ENCODE data around the gene SLC9C2. TPM values are rescaled to one million over a fixed set of nuclear protein-coding genes. Genes with fewer than 3 reads are reported as not detected.
"Not testable (repeated sequence)": the region's sequence is repeated elsewhere in the genome, so short reads cannot be mapped to it uniquely, and the experiment has no call there.

SLC9C2 gene
- total RNA-seq, 2 experiments from 2014 or later, result not detected

DNA sequence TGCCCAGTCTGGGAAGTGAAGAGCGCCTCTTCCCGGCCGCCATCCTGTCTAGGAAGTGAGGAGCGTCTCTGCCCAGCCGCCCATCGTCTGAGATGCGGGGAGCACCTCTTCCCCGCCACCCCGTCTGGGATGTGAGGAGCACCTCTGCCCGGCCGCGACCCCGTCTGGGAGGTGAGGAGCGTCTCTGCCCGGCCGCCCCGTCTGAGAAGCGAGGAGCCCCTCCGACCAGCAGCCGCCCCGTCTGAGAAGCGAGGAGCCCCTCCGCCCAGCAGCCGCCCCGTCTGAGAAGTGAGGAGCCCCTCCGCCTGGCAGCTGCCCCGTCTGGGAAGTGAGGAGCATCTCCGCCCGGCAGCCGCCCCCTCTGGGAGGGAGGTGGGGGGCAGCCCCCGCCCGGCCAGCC, 10.2 kb upstream of the SLC9C2 start:
- H3K27ac Mint-ChIP-seq; H3K36me3 Mint-ChIP-seq (ENCODE audit: low read depth); CTCF ChIA-PET; H3K9me3 Mint-ChIP-seq; intact Hi-C loops (cut with micrococcal nuclease); H3K4me3 Mint-ChIP-seq; H3K4me1 Mint-ChIP-seq (ENCODE audit: low read depth); H3K27me3 Mint-ChIP-seq (ENCODE audit: low read depth); DNase-seq: not testable (repeated sequence)

DNA sequence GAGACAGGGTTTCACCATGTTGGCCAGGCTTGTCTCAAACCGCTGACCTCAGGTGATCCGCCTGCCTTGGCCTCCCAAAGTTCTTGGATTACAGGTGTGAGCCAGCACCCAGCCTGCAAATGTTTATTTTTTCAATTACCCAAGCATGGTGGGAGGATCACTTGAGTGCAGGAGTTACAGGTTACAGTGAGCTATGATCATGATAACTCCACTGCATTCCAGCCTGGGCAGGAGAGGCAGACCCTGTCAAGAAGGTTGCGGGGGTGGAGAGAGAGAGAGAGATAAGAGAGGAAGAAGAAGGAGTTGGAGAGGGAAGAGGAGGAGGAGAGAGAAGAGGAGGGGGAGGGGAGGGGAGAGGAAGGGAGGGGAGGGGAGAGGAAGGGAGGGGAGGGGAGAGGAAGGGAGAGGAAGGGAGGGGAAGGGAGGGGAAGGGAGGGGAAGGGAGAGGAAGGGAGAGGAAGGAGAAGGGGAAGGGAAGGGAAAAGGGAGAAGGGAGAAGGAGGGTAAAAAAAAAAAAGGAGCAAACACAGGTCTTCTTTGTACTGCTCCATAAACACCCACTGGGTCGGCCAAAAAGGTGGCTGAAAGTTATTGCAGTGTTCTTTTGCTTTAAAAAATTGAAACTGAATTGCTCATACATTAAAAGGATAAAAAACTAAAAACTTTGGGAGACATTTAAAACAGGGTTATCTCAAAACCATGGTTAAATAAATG, 5.8 kb upstream of the SLC9C2 start:
- H3K27me3 Mint-ChIP-seq (ENCODE audit: low read depth), result no peaks in the 10 kb centered on the region
- DNase-seq, result no peak
- intact Hi-C loops (cut with micrococcal nuclease), result no loop called here
- no peaks in the 10 kb centered on the region for H3K9me3 Mint-ChIP-seq
- no peaks in the 10 kb centered on the region for H3K4me1 Mint-ChIP-seq (ENCODE audit: low read depth)
- H3K4me3 Mint-ChIP-seq, result no peak overlapping the region
- H3K36me3 Mint-ChIP-seq (ENCODE audit: low read depth), result no peaks in the 10 kb centered on the region
- CTCF ChIA-PET, result no interaction called here
- H3K27ac Mint-ChIP-seq, result no peak overlapping the region

DNA sequence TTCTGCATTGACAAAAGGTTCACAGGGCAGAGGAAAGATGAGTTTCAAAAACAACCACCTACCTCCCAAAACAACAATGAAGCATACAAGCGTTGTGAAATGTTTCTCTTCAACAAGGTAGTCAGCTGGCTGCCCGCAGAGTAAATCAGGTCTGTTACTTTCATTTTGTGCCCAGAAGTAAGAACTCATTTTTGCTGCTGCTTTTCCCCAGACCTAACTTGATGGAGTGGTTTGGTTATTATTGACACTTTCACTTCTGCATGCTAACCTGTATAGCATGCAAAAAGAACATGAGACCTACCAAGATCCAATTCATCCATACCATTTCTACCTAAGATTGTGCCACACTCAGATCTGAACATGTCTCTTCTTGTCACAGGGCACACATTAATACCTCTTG, 1.3 kb downstream of the SLC9C2 start:
- Mint-ChIP-seq H3K4me1 (ENCODE audit: low read depth) (peaks cover 4% of the 10 kb centered on the region), H3K36me3 (ENCODE audit: low read depth) (no peaks in the 10 kb centered on the region), H3K9me3 (no peaks in the 10 kb centered on the region), H3K4me3 (no peak overlapping the region), H3K27me3 (ENCODE audit: low read depth) (peaks cover 2% of the 10 kb centered on the region), H3K27ac (no peak overlapping the region)
- DNase-seq, result no peak
- intact Hi-C loops (cut with micrococcal nuclease), result no loop called here
- CTCF ChIA-PET, result no interaction called here

DNA sequence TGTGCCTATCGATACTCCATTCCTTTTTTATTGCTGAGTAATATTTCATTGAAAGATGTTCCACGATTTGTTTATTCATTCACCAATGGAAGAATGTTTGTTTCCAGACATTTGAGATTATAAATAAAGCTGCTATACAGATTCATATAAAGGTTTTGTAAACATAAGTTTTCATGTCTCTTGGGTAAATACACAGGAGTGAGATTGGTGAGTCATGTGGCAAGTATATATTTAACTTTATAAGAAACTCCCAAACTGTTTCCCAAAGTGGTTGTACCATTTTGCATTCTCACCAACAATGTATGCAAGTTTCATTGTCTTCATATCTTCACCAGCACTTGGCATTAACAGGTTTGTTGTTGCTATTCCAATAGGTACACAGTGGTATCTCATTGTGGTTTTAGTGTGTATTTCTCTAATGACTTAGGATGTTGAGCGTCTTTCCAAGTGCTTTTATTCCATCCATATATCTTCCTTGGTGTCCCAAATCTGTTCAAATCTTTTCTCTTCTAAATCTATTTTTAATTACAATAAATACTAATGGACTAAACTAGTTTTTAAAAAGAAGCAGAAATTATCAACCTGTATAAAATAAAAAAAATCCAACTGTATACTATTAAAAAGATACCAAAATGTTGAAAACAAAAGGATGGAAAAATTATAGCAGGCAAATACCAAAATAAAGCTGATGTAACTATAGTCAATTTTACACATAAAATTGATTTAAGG, 6.6 kb downstream of the SLC9C2 start:
- Mint-ChIP-seq H3K4me1 (ENCODE audit: low read depth) (no peaks in the 10 kb centered on the region), H3K4me3 (no peak overlapping the region)

DNA sequence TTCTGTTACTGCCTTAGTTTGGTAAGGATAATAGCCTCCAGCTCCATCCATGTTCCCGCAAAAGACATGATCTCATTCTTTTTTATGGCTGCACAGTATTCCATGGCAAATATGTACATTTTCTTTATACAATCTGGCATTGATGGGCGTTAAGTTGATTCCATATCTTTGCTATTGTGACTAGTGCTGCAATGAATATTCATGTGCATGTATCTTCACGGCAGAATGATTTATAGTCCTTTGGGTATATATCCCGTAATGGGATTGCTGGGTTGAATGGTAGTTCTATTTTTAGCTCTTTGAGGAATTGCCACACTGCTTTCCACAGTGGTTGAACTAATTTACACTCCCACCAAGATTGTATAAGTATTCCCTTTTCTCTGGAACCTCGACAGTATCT, 11.7 kb downstream of the SLC9C2 start:
- H3K36me3 Mint-ChIP-seq (ENCODE audit: low read depth); H3K9me3 Mint-ChIP-seq; H3K4me1 Mint-ChIP-seq (ENCODE audit: low read depth); H3K27ac Mint-ChIP-seq; H3K27me3 Mint-ChIP-seq (ENCODE audit: low read depth); DNase-seq; intact Hi-C loops (cut with micrococcal nuclease); H3K4me3 Mint-ChIP-seq; CTCF ChIA-PET: not testable (repeated sequence)

More for the DNA sequence above, 6.6 kb downstream of the SLC9C2 start:
- Mint-ChIP-seq H3K36me3 (ENCODE audit: low read depth) (no peaks in the 10 kb centered on the region), H3K27me3 (ENCODE audit: low read depth) (no peaks in the 10 kb centered on the region), H3K9me3 (peaks cover 1% of the 10 kb centered on the region), H3K27ac (no peak overlapping the region)
- DNase-seq, result no peak
- CTCF ChIA-PET, result no interaction called here
- intact Hi-C loops (cut with micrococcal nuclease), result no loop called here

DNA sequence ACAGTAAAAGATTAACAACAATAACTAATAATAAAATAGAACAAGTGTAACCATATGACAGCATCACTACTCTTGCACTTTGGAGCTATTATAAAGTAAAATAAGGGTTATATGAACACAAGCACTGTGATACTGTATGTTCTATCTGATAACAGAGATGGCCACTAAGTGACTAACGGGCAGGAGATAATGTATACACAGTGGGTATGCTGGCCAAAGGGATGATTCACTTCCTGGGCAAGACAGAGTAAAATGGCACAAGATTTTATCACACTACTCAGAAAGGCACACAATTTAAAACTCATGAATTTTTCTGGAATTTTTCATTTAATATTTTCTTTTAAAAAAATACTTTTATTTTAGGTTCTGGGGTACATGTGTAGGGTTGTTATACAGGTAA, 12.3 kb downstream of the SLC9C2 start:
- intact Hi-C loops (cut with micrococcal nuclease), result no loop called here
- Mint-ChIP-seq H3K9me3 (peaks cover 2% of the 10 kb centered on the region), H3K36me3 (ENCODE audit: low read depth) (no peaks in the 10 kb centered on the region), H3K4me3 (no peak overlapping the region), H3K4me1 (ENCODE audit: low read depth) (no peaks in the 10 kb centered on the region), H3K27ac (no peak overlapping the region), H3K27me3 (ENCODE audit: low read depth) (no peaks in the 10 kb centered on the region)
- no peak for DNase-seq
- CTCF ChIA-PET, result no interaction called here

DNA sequence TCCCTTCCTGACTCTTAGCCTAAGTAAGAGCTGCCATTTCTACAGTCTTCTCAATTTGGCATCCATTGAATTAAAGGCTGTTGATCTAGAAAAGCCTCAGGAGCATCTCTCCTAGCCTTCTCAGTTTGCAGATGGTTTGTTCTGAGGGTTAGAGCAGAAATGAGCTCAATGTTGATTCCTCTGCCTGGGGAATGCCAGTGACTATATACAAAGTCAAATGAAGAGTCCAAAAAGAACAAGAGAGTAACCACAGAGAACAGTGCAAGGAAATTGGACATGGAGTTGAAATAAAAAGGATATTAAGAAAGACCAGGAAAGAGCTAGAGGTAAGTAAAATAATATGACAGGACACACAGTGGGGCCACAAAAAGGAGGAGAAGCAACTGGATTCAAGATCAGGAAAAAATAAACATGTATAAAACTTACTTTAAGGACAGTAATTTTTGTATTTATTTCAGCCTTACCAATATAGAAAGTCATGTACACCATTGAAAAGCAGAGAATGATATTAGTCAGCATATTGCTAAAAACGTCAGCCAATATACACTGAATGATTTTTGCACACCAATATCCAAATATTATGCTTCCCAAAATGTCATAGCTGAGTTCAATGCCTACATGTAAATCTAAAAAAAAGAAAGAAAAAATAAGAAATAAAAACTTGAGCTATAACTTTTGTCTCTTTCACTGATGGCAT, 21.3 kb downstream of the SLC9C2 start:
- intact Hi-C loops (cut with micrococcal nuclease), result no loop called here
- CTCF ChIA-PET, result interaction anchor here (0.6 to 0.9 kb wide), 2 partner anchors 585 to 1103 kb away, joined by 3 read pairs; no protein-coding TSS in a partner anchor
- no peak for DNase-seq
- H3K4me1 Mint-ChIP-seq (ENCODE audit: low read depth), result no peaks in the 10 kb centered on the region
- no peaks in the 10 kb centered on the region for H3K27me3 Mint-ChIP-seq (ENCODE audit: low read depth)
- H3K9me3 Mint-ChIP-seq, result peaks cover under 1% of the 10 kb centered on the region
- no peaks in the 10 kb centered on the region for H3K36me3 Mint-ChIP-seq (ENCODE audit: low read depth)
- H3K27ac Mint-ChIP-seq, result no peak overlapping the region
- no peak overlapping the region for H3K4me3 Mint-ChIP-seq

DNA sequence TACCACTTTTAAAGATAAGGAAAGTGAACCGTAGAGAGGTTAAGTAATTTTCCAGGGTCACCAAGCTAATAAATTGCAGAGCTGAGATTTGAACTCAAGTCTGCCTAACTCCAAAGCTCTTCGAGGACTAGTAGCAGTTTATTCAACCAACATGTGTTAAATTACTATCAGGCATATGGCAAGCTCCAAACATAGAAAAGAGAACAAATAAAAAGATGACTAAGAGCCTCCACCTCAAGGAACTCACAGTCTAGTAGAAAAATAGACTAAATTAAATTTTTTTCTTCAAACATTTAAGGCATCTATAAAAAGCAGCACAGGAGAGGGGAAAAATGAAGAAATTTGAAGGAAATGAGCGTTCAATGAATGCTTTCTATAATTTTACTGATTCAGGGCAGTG, 22.2 kb downstream of the SLC9C2 start:
- H3K9me3 Mint-ChIP-seq, result no peaks in the 10 kb centered on the region
- H3K27me3 Mint-ChIP-seq (ENCODE audit: low read depth), result no peaks in the 10 kb centered on the region
- no peak overlapping the region for H3K27ac Mint-ChIP-seq
- CTCF ChIA-PET, result no interaction called here
- H3K4me1 Mint-ChIP-seq (ENCODE audit: low read depth), result no peaks in the 10 kb centered on the region
- H3K36me3 Mint-ChIP-seq (ENCODE audit: low read depth), result no peaks in the 10 kb centered on the region
- intact Hi-C loops (cut with micrococcal nuclease), result no loop called here
- no peak overlapping the region for H3K4me3 Mint-ChIP-seq
- DNase-seq, result no peak

DNA sequence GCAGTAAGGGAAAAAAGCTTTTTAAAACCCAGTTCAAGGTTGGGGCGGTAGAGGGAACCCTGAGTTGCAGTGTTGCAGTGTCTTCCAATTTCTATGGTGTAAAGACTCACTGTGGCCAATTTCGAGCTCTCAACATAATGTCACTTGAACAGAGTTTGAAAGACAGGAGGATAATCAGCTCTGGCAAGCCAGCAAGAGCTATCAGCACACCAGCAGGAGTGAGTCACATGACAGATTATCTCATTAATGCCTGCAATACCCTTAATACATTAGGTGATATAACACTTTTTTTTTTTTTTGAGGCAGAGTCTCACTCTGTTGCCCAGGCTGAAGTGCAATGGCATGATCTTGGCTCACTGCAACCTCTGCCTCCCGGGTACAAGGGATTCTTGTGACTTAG, 22.8 kb downstream of the SLC9C2 start:
- no peaks in the 10 kb centered on the region for H3K36me3 Mint-ChIP-seq (ENCODE audit: low read depth)
- no peaks in the 10 kb centered on the region for H3K4me1 Mint-ChIP-seq (ENCODE audit: low read depth)
- intact Hi-C loops (cut with micrococcal nuclease), result no loop called here
- no peaks in the 10 kb centered on the region for H3K27me3 Mint-ChIP-seq (ENCODE audit: low read depth)
- CTCF ChIA-PET, result no interaction called here
- no peak overlapping the region for H3K4me3 Mint-ChIP-seq
- H3K9me3 Mint-ChIP-seq, result no peaks in the 10 kb centered on the region
- H3K27ac Mint-ChIP-seq, result no peak overlapping the region
- DNase-seq, result no peak

DNA sequence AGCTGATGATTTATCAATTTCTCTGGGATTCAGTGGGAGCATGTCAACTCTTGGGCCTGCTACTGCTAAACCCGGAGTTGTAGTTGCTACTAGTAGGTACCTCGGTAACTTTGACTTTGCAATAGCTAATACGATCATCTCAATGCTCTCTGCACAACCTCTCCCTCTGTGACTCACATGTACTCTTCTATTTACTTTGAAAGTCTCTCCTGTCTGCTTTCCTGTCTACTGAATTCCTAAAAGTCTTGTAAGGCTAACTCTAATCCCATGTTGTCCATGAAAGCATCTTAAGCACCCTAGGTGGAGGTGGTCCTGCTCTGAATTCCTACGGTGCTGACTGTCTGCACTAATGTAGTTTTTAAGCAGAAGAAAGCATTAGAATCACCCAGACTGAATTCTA, 29.3 kb downstream of the SLC9C2 start:
- CTCF ChIA-PET, result no interaction called here
- intact Hi-C loops (cut with micrococcal nuclease), result no loop called here

DNA sequence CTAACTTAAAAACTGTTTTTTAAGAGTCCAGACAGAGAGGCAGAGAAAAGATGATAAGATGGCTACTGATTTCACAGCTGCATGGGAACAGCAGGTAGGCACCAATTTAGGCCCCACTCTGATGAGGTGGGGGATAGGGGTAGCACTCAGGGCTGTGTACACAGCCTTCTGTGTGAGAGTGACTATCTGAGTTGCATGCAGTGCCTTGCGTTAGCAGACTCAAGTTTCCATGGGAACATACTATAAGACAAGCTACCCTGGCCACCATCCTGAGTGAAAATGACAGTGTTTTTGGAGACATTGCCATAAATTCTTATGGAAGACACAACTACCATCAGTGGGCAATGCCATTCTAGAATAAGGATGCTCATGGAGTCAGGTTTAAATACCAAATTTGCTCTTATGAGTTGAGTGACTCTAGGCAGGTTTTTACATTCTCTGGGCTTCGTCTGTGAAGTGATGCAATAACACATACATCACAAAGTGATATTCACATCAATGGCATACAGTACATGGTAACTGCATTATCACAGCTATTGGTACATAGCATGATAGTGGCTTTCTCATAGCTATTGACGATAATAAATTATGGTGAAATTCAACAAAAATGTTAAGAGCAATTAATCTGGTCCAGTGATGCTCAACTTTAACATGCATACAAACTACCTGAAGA, 30.5 kb downstream of the SLC9C2 start:
- Mint-ChIP-seq H3K27me3 (ENCODE audit: low read depth) (no peaks in the 10 kb centered on the region), H3K4me1 (ENCODE audit: low read depth) (peaks cover 2% of the 10 kb centered on the region), H3K9me3 (peaks cover 5% of the 10 kb centered on the region), H3K4me3 (no peak overlapping the region), H3K27ac (no peak overlapping the region), H3K36me3 (ENCODE audit: low read depth) (peaks cover 2% of the 10 kb centered on the region)
- intact Hi-C loops (cut with micrococcal nuclease), result no loop called here
- CTCF ChIA-PET, result interaction anchor here (0.7 kb wide), 1 partner anchor 614 kb away, joined by 4 read pairs; no protein-coding TSS in a partner anchor
- DNase-seq, result no peak

More for the DNA sequence above, 29.3 kb downstream of the SLC9C2 start:
- DNase-seq, result no peak
- Mint-ChIP-seq H3K9me3 (no peaks in the 10 kb centered on the region), H3K4me3 (no peak overlapping the region), H3K36me3 (ENCODE audit: low read depth) (no peaks in the 10 kb centered on the region), H3K4me1 (ENCODE audit: low read depth) (peaks cover 2% of the 10 kb centered on the region), H3K27me3 (ENCODE audit: low read depth) (no peaks in the 10 kb centered on the region), H3K27ac (no peak overlapping the region)

DNA sequence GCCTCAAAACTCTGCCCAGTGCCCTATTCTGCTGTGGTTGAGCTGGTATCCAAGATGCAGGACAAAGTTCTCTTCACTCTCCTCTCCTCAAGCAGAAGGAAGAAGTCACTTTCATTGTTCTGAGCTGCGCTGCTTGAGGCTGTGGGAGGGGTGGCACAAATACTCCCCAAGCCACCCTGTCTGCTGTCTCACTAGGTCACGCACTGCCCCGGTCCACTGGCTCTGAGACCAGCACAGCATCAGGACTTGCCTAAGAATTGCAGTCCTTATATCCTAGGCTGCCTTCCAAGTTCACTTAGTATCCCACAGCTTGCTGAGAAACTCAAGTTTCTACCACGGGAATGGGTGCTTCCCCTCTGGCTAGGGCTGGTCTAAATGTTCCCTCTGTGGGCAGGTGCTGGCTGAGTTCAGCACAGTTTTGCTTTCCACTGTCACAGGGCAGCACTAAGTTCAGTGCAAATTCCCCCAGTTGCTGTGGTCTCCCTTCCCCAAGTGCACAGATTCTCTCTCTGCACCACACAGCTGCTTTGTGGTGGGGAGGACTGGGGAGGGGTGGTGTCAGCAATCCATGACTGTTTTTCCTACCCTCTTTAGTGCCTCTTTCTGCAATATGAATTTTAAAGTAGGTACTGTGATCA, 32.4 kb downstream of the SLC9C2 start:
- no peak overlapping the region for H3K4me3 Mint-ChIP-seq
- H3K9me3 Mint-ChIP-seq, result peaks cover 15% of the 10 kb centered on the region
- H3K36me3 Mint-ChIP-seq (ENCODE audit: low read depth), result peaks cover 2% of the 10 kb centered on the region
- peaks cover 2% of the 10 kb centered on the region for H3K4me1 Mint-ChIP-seq (ENCODE audit: low read depth)
- H3K27me3 Mint-ChIP-seq (ENCODE audit: low read depth), result no peaks in the 10 kb centered on the region
- DNase-seq, result peak; percentile 17
- CTCF ChIA-PET, result no interaction called here
- no peak overlapping the region for H3K27ac Mint-ChIP-seq
- intact Hi-C loops (cut with micrococcal nuclease), result no loop called here
